Astrocyte (in vitro differentiated cells and primary cell): ENCODE results near the gene IGFALS. TPM values are rescaled to one million over a fixed set of nuclear protein-coding genes. Genes with fewer than 3 reads are reported as not detected.
A peak's percentile ranks its signal among the peaks of the same experiment; 100 is the strongest.

ENCODE experiments used
- DNase-seq: peaks from one replicate; pipeline ENCODE4 v3.0.0-alpha.2; 2010; ENCODE audit warnings: low read depth
- FAIRE-seq: peaks from 2 replicates; lab custom pipeline; 2011; peaks lifted over from hg19 to GRCh38; lab: Jason Lieb, UNC
- H2AFZ ChIP-seq: 2 replicates; pipeline ENCODE4 v1.6.0; 2012; ENCODE audit warnings: low read depth, low read length, inconsistent platforms
- H3K27ac ChIP-seq: 2 replicates; pipeline ENCODE4 v1.5.1; 2011; ENCODE audit warnings: low read depth, low read length, inconsistent platforms
- H3K27me3 ChIP-seq: 2 replicates; pipeline ENCODE4 v1.6.0; 2011; ENCODE audit warnings: low read length, inconsistent platforms; ENCODE audit not compliant: insufficient read depth
- H3K36me3 ChIP-seq: 2 replicates; pipeline ENCODE4 v1.5.1; 2011; ENCODE audit warnings: low read length, inconsistent platforms; ENCODE audit not compliant: insufficient read depth
- H3K4me1 ChIP-seq: 2 replicates; pipeline ENCODE4 v1.5.1; 2011; ENCODE audit warnings: low read length, inconsistent platforms; ENCODE audit not compliant: insufficient read depth
- H3K4me2 ChIP-seq: 2 replicates; pipeline ENCODE4 v1.6.0; 2012; ENCODE audit warnings: low read length, inconsistent platforms
- H3K4me3 ChIP-seq: 2 replicates; pipeline ENCODE4 v1.5.1; 2011; ENCODE audit warnings: low read depth, mild to moderate bottlenecking, low read length, inconsistent platforms; ENCODE audit not compliant: insufficient read depth
- H3K79me2 ChIP-seq: 2 replicates; pipeline ENCODE4 v1.6.0; 2012; ENCODE audit warnings: mild to moderate bottlenecking, low read length, inconsistent platforms; ENCODE audit not compliant: insufficient read depth
- H3K9ac ChIP-seq: 2 replicates; pipeline ENCODE4 v1.6.0; 2012; ENCODE audit warnings: mild to moderate bottlenecking, low read length, inconsistent platforms
- H3K9me3 ChIP-seq: 2 replicates; pipeline ENCODE4 v1.5.1; 2012; ENCODE audit warnings: low read depth, mild to moderate bottlenecking, low read length, inconsistent platforms; ENCODE audit not compliant: insufficient read depth
- H4K20me1 ChIP-seq: 2 replicates; pipeline ENCODE4 v1.6.0; 2012; ENCODE audit warnings: low read length, inconsistent platforms; ENCODE audit not compliant: insufficient read depth
- H3K27ac Mint-ChIP-seq: one replicate; pipeline ENCODE4 v1.8.0; 2021; ENCODE audit warnings: mild to moderate bottlenecking, mixed read lengths; ENCODE audit not compliant: unreplicated experiment
- H3K27me3 Mint-ChIP-seq: one replicate; pipeline ENCODE4 v1.8.0; 2021; ENCODE audit warnings: low read depth, mixed read lengths; ENCODE audit not compliant: unreplicated experiment
- H3K36me3 Mint-ChIP-seq: one replicate; pipeline ENCODE4 v1.8.0; 2021; ENCODE audit warnings: low read depth, mixed read lengths; ENCODE audit not compliant: unreplicated experiment
- H3K4me1 Mint-ChIP-seq: one replicate; pipeline ENCODE4 v1.8.0; 2021; ENCODE audit warnings: low read depth, mixed read lengths; ENCODE audit not compliant: unreplicated experiment
- H3K4me3 Mint-ChIP-seq: one replicate; pipeline ENCODE4 v1.8.0; 2021; ENCODE audit warnings: mild to moderate bottlenecking, moderate library complexity, mixed read lengths; ENCODE audit not compliant: unreplicated experiment
- H3K9me3 Mint-ChIP-seq: one replicate; pipeline ENCODE4 v1.8.0; 2021; ENCODE audit warnings: mild to moderate bottlenecking, mixed read lengths; ENCODE audit not compliant: unreplicated experiment
- CTCF ChIP-seq: IDR thresholded peaks from 2 replicates; pipeline ENCODE4 v1.5.1; 2011; ENCODE audit warnings: low read depth, mild to moderate bottlenecking, inconsistent platforms, low read length, moderate library complexity; ENCODE audit not compliant: insufficient read depth
- EZH2 ChIP-seq: IDR thresholded peaks from 2 replicates; pipeline ENCODE4 v1.6.1; 2012; ENCODE audit warnings: mild to moderate bottlenecking, low read length, inconsistent platforms; ENCODE audit not compliant: insufficient read depth
- total RNA-seq: library from RNA; stranded (reverse); gene quantifications from 2 replicates; pipeline ENCODE4 v1.2.1, GENCODE V29; 2021

IGFALS gene
- total RNA-seq, 1 donor from 2014 or later: not detected

GRCh38 chr16:1788708-1789100, 4.8 kb downstream of the IGFALS start:
- TF ChIP-seq CTCF (no peak), EZH2 (no peak)
- no peaks in the 10 kb centered on the region for H3K4me1 Mint-ChIP-seq
- Histone ChIP-seq H3K4me3 (no peak overlapping the region), H3K79me2 (peaks cover 45% of the 10 kb centered on the region), H3K9me3 (no peaks in the 10 kb centered on the region), H4K20me1 (peaks cover 33% of the 10 kb centered on the region), H3K4me1 (peaks cover 4% of the 10 kb centered on the region), H3K4me2 (no peak overlapping the region), H3K27me3 (no peaks in the 10 kb centered on the region), H3K9ac (no peak overlapping the region), H3K27ac (no peak overlapping the region), H2AFZ (no peak overlapping the region), H3K36me3 (peaks cover 2% of the 10 kb centered on the region)
- H3K36me3 Mint-ChIP-seq: no peaks in the 10 kb centered on the region
- H3K9me3 Mint-ChIP-seq: no peaks in the 10 kb centered on the region
- H3K27ac Mint-ChIP-seq: no peak overlapping the region
- FAIRE-seq (no peak), DNase-seq (no peak)
- no peaks in the 10 kb centered on the region for H3K27me3 Mint-ChIP-seq
- peak overlapping the region; percentile 60 for H3K4me3 Mint-ChIP-seq

GRCh38 chr16:1788095-1788707, 5.3 kb downstream of the IGFALS start:
- Mint-ChIP-seq H3K27me3 (no peaks in the 10 kb centered on the region), H3K27ac (no peak overlapping the region), H3K36me3 (no peaks in the 10 kb centered on the region), H3K4me3 (no peak overlapping the region), H3K4me1 (no peaks in the 10 kb centered on the region), H3K9me3 (no peaks in the 10 kb centered on the region)
- H3K9ac ChIP-seq: no peak overlapping the region
- no peaks in the 10 kb centered on the region for H3K27me3 ChIP-seq
- DNase-seq (no peak), FAIRE-seq (no peak)
- H3K36me3 ChIP-seq: peaks cover 2% of the 10 kb centered on the region
- no peak overlapping the region for H3K4me3 ChIP-seq
- H4K20me1 ChIP-seq: peaks cover 33% of the 10 kb centered on the region
- H3K9me3 ChIP-seq: no peaks in the 10 kb centered on the region
- no peak overlapping the region for H3K4me2 ChIP-seq
- H3K27ac ChIP-seq: no peak overlapping the region
- TF ChIP-seq EZH2 (no peak), CTCF (no peak)
- H2AFZ ChIP-seq: no peak overlapping the region
- peaks cover 49% of the 10 kb centered on the region for H3K79me2 ChIP-seq
- peaks cover 4% of the 10 kb centered on the region for H3K4me1 ChIP-seq

GRCh38 chr16:1787322-1788094, 6.0 kb downstream of the IGFALS start:
- H3K4me1 Mint-ChIP-seq: no peaks in the 10 kb centered on the region
- no peak for TF ChIP-seq EZH2
- no peak for TF ChIP-seq CTCF
- Histone ChIP-seq H3K4me2 (no peak overlapping the region), H3K36me3 (peaks cover 2% of the 10 kb centered on the region), H3K4me3 (no peak overlapping the region), H2AFZ (no peak overlapping the region), H3K9me3 (no peaks in the 10 kb centered on the region), H3K27me3 (no peaks in the 10 kb centered on the region), H3K79me2 (peaks cover 52% of the 10 kb centered on the region), H3K27ac (no peak overlapping the region), H3K9ac (no peak overlapping the region), H3K4me1 (peaks cover 4% of the 10 kb centered on the region), H4K20me1 (peaks cover 33% of the 10 kb centered on the region)
- FAIRE-seq (no peak), DNase-seq (no peak)
- H3K36me3 Mint-ChIP-seq: no peaks in the 10 kb centered on the region
- no peak overlapping the region for H3K27ac Mint-ChIP-seq
- no peak overlapping the region for H3K4me3 Mint-ChIP-seq
- no peaks in the 10 kb centered on the region for H3K9me3 Mint-ChIP-seq
- H3K27me3 Mint-ChIP-seq: no peaks in the 10 kb centered on the region
